HG03571 (cell line): Measurements from ENCODE around the gene GULP1.

ENCODE experiments used
- ATAC-seq: cut with Tn5 transposase; IDR thresholded peaks from one replicate; pipeline ENCODE4 v1.9.1; 2021; ENCODE audit not compliant: unreplicated experiment

GULP1 gene

GRCh38 chr2:188322569-188323551 lies 31.2 kb downstream of the GULP1 start:
- ATAC-seq = no peak

DNA sequence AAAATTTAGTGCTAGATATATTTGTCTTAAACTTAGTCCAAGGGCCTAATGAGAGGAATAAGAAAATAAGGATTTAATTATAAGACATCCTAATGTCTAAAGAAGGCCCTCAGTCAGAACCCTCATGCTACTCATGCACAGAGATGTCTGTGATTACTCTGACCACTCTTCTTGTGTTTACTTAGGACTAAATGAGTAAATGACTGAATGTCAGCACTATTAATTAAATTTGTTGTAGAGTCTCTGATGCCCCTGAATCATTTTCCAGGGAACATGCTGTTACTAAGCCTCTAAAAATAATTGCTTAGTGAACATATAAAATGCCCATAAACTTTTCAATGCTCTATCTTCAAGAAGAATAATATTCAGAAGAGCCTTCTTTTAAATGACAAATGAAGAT lies 32.4 kb downstream of the GULP1 start:
- no peak for ATAC-seq

GRCh38 chr2:188326290-188326668 lies 34.6 kb downstream of the GULP1 start:
- ATAC-seq = no peak

DNA sequence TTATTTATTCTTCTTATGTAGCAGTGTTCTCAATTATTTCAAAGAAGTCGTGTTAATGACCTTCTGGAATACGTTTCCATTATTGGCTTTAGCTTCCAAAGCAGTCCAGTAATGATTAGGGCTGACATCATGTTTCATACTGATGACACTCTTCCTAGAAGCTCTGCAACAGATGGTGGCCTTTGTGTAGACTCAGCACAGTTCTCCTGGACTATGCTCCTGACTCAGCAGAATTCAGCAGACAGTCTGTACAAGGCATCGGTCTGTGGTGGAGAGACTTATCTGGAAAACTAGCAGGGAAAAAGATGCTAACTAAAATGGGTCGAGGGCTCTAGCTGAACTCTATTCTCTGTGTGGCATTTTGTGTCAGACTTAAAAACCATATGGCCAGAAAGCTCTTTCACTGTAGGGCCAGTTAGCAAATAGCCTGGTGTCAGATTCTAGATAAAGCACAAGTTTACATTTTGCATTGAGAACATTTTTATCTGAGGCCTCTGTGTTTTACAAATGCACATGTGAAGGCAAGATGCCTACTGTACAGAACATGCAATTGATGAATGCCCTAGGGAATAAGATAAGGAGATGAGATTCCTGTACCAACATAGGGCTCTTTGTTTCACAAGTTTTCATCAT lies 35.1 kb downstream of the GULP1 start:
- no peak for ATAC-seq

GRCh38 chr2:188327518-188328213 lies 36.0 kb downstream of the GULP1 start:
- no peak for ATAC-seq

DNA sequence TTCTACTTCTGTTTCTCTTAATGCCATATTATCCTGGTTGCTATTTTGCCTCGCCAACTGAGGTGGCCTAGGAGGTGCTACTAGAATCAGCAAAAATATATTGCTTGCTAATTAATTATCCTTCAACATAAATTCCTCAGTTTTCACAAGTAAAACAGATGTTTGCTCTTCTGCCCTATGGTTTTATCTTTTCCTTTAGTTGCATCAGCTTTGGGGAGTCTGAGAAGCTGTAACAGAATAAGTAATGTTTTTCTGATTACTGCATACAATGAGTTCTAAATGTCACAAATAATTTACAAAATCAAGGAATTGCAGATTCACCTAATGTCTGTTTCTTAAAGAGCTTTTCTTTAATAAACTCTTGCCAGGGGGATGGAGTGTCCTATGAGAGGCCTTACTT lies 36.7 kb downstream of the GULP1 start:
- ATAC-seq = no peak

GRCh38 chr2:188330316-188331053 lies 38.8 kb downstream of the GULP1 start:
- ATAC-seq = no peak

DNA sequence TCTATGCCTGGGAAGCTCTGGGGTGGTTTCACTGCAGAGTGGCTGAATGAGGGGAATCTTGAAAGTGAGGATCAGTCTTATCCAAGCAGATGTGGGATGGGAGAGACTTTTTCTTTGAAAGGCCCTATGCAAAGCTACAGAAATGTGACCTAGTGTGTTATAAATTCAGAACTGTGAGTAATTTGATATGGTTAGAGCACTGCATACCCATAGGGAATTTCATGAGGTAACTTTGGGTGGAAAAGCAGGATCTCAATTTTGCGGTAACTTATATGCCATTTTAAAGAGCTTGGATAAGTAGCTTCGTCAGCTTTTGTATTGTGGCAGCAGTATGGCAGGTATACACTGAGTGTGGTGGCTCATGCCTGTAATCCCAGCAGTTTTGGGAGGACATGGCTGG lies 40.9 kb downstream of the GULP1 start:
- no peak for ATAC-seq

- ATAC-seq = no peak
Observed at GRCh38 chr2:188333751-188334524, 42.3 kb downstream of the GULP1 start.

DNA sequence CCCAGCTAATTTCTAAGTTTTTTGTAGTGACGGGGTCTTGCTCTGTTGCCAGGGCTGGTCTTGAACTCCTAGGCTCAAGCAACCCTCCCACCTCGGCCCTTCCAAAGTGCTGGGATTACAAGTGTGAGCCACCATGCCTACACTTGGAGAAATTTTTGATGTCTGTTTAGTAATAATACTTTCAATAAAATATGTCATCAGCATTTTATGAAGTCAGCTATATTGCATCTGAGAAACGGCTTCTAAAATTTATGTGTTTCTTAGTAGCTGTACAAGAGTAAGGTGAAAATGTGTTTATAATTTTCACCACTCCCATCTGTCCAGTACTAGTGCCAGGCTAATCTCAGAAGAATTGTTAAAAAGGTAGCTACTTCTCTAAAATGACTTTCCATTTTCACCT lies 46.8 kb downstream of the GULP1 start:
- ATAC-seq = no peak

- ATAC-seq = no peak
Observed at GRCh38 chr2:188340257-188340656, 48.6 kb downstream of the GULP1 start.

DNA sequence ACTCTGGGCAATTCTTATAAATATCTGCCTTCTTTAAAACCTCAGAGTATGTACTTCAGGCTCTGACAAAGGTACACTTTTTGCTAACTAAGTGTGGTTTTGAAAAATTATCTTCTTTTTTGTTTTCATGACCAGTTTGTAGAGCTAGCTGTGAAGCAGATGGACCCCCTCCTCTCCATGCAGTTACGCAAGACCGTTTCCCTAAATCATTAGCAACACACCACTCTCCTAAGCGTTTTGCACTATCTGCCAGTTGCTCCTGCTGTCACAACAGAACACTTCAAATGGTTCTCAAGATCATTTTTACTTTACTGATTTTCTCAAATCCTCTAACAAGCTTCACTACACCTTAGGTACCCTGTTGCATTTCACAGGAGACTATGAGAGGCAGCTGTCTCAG lies 53.3 kb downstream of the GULP1 start:
- no peak for ATAC-seq

GRCh38 chr2:188345426-188345825 lies 53.8 kb downstream of the GULP1 start:
- no peak for ATAC-seq

DNA sequence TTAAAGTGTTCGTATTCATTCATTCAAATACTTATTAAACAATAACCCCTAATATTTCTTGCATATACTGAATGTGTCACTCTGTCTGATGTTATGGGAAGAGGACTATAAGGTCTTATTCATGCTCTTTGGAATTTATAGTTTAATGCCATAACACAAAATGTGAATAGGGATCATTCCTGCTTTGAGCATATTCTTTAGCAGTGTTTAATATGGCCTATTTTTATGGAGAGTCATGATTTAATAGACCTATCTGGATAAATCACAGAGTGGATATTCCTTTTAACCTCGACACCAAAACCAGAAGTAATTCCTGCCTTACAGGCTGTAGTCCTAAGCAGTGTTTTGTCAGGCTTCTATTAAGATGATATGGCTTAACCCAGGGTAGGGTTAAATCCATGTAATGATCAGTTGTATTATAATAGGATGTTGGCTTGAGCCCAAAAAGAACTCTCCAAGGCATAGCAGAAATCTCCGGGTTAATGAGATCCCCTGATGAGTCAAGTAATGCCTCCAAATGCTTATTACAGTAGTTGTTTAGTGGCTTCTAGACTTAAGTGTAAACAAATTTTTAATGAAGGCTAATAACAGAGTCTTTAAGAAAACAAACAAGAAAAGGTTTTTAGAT lies 54.3 kb downstream of the GULP1 start:
- ATAC-seq = no peak

- ATAC-seq = no peak
Observed at GRCh38 chr2:188349019-188349418, 57.3 kb downstream of the GULP1 start.

DNA sequence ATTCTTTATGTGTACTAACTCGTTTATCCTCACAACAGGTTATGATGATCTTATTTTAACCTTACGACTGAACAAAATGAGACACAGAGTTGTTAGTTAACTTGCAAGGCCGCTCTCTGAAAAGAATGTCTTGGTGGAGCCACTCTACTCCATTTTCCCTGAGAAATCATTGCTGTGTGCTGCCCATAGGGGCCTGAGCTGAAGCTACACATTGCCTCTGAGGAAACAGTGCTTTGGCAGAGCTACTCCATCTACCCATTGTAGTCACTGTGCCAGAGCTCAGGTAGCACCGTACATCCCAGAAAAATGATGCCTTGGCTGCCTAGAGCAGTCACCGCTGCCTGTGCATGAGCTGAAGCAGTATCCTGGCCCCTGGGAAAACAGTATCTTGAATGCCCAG lies 61.6 kb downstream of the GULP1 start:
- no peak for ATAC-seq

GRCh38 chr2:188360485-188361263 lies 69.0 kb downstream of the GULP1 start:
- ATAC-seq = no peak

GRCh38 chr2:188364033-188364630 lies 72.5 kb downstream of the GULP1 start:
- ATAC-seq = no peak
